ENCODE measurements around the gene IL1RAPL2.
A peak's percentile ranks its signal among the peaks of the same experiment; 100 is the strongest.
"Not testable (repeated sequence)": the region's sequence is repeated elsewhere in the genome, so short reads cannot be mapped to it uniquely, and the experiment has no call there.

IL1RAPL2 gene

DNA sequence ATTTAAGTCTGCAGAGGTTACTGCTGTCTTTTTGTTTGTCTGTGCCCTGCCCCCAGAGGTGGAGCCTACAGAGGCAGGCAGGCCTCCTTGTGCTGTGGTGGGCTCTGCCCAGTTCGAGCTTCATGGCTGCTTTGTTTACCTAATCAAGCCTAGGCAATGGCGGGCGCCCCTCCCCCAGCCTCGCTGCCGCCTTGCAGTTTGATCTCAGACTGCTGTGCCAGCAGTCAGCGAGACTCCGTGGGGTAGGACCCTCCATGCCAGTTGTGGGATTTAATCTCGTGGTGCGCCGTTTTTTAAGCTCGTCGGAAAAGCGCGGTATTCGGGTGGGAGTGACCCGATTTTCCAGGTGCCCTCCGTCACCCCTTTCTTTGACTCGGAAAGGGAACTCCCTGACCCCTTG, 111.5 kb downstream of the IL1RAPL2 start:
- not testable (repeated sequence) for DNase-seq (ENCODE audit: low spot score)

DNA sequence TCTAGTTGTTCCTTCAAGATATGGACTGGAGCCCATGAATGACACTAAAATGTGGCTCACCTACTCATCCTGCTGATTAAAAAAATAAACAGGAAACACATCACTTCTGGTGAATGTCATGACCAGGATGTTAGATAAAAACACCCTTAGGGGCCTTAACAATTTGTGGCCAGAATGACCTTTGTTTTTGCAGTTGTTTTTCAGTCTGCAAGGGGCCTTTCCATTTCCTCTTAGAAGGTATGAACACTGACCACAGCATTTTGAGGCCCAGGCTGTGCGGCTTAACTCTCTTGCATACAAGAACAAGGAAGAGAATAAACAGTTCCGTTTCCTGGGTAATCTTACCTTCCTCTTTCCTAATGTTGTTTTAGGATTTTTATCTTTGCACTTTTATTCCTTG, 113.2 kb downstream of the IL1RAPL2 start:
- DNase-seq (ENCODE audit: low spot score): no peak

GRCh38 chrX:104681214-104681613, 115.2 kb downstream of the IL1RAPL2 start:
- no peak for DNase-seq (ENCODE audit: low spot score)

DNA sequence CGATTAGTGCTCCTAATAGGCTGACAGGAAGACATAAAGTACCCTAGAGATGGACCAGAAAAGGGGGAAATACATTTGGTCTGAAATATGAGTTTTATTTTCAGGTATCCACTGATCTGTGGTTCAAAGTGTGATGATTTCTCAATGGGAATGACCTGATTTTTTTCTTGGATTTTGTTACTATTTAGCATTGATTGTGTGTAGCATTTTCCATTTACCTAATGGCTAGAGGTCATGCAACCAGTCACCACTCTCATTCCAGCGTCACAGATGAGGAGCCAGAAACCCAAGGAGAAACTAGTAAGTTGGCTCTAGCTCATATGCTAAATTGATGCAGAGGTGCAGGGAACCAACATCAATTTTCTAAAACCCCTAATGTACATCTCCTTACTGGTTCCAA, 118.1 kb downstream of the IL1RAPL2 start:
- DNase-seq (ENCODE audit: low spot score): no peak

DNA sequence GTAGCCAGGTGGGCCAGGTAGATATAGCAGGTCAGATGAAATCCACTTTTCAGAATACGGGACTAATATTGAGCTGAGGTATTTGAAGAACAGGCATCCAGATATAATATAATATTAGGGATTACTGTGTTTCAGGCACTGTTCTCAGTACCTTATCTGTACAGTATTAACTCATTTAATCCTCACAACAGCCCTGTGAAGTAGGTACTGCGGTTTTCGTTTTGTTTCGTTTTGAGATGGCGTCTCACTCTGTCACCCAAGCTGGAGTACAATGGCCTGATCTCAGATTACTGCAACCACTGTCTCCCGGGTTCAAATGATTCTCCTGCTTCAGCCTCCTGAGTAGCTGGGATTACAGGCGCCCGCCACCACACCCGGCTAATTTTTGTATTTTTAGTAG, 129.6 kb downstream of the IL1RAPL2 start:
- DNase-seq (ENCODE audit: low spot score): no peak

GRCh38 chrX:104696667-104697066, 130.7 kb downstream of the IL1RAPL2 start:
- no peak for DNase-seq (ENCODE audit: low spot score)

- no peak for DNase-seq (ENCODE audit: low spot score)
Observed at GRCh38 chrX:104697294-104697693, 131.3 kb downstream of the IL1RAPL2 start.

DNA sequence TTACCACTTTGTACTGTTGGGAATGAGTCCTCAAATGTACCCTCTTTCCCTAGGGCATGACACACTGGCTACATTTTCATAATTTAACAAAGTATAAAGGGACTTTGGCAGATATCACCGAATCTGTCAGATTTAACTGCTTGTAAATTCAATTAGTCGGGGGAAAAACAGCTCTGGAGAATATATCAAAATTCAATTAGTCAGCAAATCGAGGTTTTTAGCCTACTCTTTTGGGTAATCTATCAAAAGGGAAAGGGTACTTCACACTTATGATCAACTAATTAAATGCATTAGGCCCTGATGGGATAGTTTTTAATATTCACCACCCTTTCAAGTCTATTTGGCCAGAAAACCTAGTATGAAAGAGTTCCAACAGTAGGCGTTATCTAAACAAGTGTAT, 141.0 kb downstream of the IL1RAPL2 start:
- DNase-seq (ENCODE audit: low spot score): no peak

DNA sequence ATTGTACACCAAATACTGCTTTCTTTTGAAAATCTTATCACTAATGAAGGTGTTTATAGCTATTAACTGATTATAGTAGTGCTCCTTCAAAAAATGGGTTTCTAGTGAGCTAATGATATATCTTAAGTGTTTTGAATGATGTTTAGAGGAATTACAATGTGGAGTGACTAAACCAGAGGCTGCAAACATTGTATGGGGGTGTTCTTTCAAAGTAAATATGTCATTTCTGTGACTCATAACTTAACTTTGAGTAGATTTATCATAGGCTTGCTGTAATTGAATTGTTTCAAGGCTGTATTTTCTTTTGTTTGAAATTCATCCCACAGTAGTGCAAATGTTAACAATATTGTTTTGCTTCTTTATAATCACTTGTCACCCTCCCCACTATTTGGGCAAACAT, 141.6 kb downstream of the IL1RAPL2 start:
- DNase-seq (ENCODE audit: low spot score): no peak

DNA sequence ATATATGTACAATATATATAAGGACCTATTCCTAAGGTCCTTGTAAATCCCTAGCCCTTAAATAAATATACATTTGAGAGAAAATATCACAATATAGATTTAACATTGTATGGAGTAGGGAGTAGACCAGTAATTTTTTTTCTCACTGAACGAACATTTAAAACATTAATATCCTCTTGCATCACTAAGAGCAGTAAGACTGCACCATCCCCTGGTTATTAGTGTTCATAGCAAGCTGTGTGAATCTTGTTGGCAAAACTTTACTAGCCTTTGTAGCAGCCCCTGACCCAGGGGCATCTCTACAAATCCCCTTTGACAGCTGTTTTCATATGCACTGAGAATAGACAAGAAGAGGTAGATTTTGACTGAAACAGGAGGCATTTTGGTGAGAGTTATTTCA, 146.5 kb downstream of the IL1RAPL2 start:
- no peak for DNase-seq (ENCODE audit: low spot score)

GRCh38 chrX:104721854-104722253, 155.9 kb downstream of the IL1RAPL2 start:
- no peak for DNase-seq (ENCODE audit: low spot score)

DNA sequence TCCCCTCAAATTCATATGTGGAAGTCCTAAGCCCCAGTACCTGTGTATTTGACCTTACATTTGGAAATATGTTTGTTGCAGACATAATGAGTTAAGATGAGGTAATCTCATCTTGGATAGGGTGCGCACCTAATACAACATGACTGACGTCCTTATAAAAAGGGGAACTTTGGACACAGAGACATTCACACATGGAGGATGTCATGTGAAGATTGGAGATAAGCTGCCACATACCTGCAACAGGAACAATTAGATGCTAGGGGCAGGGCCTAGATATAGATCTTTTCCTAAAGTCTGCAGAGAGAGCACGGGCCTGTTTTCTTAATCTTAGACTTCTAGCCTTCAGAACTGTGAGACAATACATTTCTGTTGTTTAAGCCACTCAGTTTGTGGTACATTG, 162.5 kb downstream of the IL1RAPL2 start:
- DNase-seq (ENCODE audit: low spot score): no peak

- DNase-seq (ENCODE audit: low spot score): no peak
Observed at GRCh38 chrX:104742355-104742754, 176.4 kb downstream of the IL1RAPL2 start.

DNA sequence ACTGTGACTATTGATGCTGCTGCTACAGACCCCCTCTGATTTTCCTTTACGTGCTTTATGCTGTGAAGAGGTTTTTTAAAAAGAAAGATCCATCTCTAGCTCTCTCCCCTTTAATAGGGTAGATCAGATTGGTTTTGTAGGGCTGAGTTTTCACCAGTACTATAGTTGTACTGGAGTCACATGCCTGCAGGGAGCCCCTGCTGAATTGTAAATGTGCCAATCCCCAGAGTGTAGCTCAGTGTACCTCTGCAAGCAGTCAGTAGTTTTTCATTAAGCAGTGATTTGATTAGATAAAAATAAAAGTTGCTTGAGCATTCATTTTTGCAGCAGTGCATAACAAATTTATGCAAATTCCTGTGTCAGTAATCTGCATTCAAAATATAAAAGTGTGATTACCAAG, 179.2 kb downstream of the IL1RAPL2 start:
- no peak for DNase-seq (ENCODE audit: low spot score)

DNA sequence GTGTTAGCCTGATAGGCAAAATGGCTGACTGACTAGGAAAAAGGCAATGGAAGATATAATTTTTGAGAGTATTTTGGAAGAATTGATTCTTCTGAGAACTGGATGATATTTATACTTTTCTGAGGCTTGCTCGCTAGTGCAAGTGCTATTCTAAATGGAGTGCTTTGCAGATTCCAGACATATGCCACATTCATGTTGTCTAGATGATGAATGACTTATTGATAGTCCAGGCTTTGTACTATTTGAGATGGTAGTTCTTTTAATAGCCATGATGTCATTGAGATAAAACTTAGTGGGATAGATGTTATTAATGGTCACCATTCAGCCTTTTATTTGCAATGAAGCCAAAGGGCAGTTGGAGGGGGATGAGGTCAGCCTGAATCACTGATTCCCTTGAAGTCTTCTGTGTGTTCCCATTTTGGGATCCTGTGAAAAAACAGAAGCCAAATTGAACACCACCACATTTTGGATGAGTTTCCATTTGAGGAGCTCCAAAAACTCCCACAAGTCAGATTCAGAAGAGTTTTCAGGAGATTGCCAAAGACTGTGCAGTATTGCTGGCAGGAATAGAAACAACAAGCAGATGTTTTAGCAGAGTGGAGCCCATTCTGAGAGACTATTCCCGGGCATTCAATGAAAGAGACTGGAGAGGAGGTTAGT, 184.1 kb downstream of the IL1RAPL2 start:
- DNase-seq (ENCODE audit: low spot score): no peak

- DNase-seq (ENCODE audit: low spot score): no peak
Observed at GRCh38 chrX:104762641-104763040, 196.6 kb downstream of the IL1RAPL2 start.

DNA sequence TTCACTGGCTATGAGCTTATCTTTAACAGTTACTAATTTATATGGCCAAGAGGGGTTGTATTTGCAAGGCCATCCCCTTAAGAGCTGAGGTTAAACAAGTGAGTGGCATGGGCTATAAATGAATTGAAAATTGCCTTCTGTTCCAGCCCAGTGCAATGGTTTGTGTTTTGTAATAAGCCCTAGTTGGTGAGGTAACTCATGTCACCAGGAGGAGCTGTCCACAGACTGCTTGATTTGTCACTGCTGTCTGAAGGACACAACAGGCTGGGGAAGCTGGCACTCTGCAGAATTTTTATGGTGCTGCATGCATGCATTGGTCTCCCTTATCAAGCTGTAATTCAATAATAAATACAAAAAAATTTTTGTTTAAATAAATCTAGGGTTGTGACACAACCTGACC, 223.8 kb downstream of the IL1RAPL2 start:
- no peak for DNase-seq (ENCODE audit: low spot score)

DNA sequence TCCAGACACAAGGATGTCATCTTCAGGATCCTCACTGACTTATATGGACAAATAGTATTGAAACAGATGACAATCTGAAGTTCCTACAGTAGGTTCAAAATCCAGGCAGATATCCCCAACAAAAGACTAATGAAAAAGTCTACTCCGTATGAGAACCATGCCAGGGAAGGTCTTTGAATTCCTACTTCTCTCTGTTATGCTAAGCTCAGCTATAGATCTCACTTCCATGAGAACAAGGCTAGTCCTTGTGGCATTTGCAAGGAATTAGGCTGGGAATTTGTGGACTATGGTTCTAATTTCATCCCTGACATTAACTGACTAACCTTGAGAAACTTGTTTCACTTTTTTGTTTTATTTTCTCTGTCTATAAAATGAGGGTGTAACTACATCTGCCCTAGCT, 229.8 kb downstream of the IL1RAPL2 start:
- no peak for DNase-seq (ENCODE audit: low spot score)

DNA sequence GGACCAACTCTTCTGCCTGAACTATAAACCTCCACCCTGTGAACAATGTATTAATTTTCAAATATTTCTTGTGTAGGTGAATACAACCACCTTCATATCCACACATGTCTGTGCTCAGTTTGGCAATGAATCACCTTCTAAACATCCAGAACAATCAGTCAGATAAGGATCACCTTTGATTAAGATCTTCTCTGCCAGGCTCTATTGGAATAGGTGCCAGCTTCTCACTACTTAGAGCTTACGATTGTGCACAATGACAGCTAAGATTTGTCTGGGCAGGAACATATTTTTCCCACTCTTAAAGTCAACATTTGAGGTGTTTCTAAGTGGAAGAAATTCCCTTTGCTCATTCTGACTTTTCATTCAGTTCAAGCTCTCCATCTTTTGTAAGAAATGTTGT, 237.2 kb downstream of the IL1RAPL2 start:
- no peak for DNase-seq (ENCODE audit: low spot score)

DNA sequence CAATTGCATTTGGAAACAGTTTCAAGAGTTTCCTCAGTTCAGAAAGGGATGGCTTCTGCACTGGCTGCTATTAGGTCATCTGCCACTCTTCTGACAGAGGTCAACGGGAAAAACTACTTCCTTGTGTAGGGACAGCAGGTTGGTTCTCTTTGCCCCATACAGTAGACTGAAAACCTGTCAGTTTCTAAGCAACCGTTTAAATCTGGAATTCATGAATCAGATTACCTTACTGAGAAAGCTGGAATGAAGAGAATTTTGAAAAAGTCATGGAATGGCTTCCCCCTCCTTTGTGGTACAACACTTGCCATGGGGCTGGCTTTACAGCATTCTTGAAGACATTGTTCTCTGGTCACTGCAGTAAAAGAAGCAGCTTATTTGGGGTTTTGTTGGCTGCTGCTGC, 240.3 kb downstream of the IL1RAPL2 start:
- DNase-seq (ENCODE audit: low spot score): no peak

DNA sequence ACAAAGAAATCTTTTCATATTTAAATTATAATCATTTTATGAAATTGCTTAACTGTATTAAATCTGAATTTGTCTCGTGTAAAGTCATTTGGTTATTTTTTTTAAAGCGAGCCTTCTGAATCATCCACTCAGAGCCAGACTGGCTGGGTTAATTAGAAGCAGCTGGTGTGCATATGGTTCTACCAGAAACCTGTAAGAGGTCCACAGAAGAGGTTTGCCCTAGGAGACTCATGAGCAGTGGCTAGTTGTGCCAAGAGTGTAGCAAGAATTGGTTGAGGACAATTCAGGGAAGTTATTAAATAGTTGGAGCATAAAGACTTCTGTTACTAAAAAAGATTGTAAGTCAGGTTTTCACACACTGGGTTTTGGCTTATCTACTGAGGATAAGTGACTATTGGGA, 267.4 kb downstream of the IL1RAPL2 start:
- DNase-seq (ENCODE audit: low spot score): no peak

- DNase-seq (ENCODE audit: low spot score): no peak
Observed at GRCh38 chrX:104842646-104843045, 276.6 kb downstream of the IL1RAPL2 start.

DNA sequence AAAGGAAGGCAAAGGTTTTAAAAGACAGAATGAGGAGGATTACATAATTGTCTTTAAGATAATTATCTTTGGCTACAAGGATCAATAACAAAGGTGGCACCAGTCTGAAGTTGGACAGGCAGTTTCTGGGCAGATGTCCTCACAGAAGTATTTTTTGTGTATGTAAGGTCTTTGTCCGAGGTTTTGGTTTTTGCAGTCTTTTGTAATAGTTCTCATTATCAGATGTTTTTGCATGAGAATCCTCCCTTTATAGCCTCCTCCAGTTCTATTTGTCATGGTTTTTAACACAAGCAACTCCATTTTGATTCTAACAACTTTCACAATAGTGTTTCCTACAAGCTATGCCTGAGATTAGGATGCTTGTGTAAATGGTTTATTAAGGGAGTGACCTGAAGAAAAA, 286.2 kb downstream of the IL1RAPL2 start:
- DNase-seq (ENCODE audit: low spot score): no peak

DNA sequence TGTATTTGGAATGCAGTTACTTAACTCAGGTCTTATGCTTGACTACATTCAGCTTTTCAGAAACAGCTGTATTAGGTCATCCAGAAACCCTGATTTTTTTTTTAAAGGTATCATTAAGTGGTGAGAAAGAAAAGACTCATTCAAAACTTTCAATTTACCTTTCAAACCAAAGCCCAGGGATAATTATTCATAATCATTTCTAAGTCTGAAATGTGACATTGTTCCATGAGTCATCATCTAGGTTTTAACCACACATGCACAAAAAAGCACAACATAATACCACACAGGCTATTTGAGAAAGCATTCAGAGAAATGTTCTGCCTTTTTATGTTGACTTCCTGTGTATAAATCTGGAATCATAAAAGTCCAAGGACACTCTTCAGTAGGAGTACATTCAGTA, 288.2 kb downstream of the IL1RAPL2 start:
- DNase-seq (ENCODE audit: low spot score): peak; percentile 32
